Fibroblast of villous mesenchyme (primary cell): ENCODE measurements around the gene BBS4. TPM values are rescaled to one million over a fixed set of nuclear protein-coding genes. Genes with fewer than 3 reads are reported as not detected.
"Not testable (repeated sequence)": the region's sequence is repeated elsewhere in the genome, so short reads cannot be mapped to it uniquely, and the experiment has no call there.

ENCODE experiments used
- DNase-seq: peaks from one replicate; pipeline ENCODE4 v3.0.0-alpha.2; 2010; ENCODE audit warnings: low read depth
- H3K4me3 ChIP-seq: 2 replicates; pipeline ENCODE4 v1.5.1; 2011; ENCODE audit warnings: low read depth, mild to moderate bottlenecking, low read length
- total RNA-seq: library from RNA; depleted of rRNA; stranded (reverse); fragments of >200 nt; gene quantifications from 2 replicates; pipeline ENCODE4 v1.2.3, GENCODE V29; 2012
- TF ChIP-seq, protein P1 (sequence below): IDR thresholded peaks from 2 replicates; pipeline ENCODE4 v1.5.1; 2012; ENCODE audit warnings: low read depth, mild to moderate bottlenecking, low read length; ENCODE audit not compliant: insufficient read depth

BBS4 gene
- total RNA-seq, 1 donor = 19.4 TPM

DNA sequence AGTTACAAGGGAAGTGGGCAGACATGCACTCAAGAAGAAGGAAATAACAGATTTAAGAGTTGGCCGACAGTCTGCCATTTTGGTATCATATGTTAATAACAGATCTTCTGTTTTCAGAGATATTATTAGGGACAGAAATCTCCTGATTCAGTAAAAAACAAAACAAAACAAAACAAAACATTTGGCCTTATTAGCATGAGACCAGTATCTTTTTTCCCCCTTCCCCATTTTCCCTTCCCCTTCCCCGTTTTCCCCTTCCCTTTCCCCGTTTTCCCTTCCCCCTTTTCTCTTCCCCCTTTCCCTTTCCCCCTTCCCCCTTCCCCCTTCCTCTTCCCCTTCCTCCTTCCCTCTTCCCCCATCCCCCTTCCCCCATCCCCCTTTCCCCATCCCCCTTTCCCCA lies 39.4 kb downstream of the BBS4 start:
- TF ChIP-seq, protein P1, sequence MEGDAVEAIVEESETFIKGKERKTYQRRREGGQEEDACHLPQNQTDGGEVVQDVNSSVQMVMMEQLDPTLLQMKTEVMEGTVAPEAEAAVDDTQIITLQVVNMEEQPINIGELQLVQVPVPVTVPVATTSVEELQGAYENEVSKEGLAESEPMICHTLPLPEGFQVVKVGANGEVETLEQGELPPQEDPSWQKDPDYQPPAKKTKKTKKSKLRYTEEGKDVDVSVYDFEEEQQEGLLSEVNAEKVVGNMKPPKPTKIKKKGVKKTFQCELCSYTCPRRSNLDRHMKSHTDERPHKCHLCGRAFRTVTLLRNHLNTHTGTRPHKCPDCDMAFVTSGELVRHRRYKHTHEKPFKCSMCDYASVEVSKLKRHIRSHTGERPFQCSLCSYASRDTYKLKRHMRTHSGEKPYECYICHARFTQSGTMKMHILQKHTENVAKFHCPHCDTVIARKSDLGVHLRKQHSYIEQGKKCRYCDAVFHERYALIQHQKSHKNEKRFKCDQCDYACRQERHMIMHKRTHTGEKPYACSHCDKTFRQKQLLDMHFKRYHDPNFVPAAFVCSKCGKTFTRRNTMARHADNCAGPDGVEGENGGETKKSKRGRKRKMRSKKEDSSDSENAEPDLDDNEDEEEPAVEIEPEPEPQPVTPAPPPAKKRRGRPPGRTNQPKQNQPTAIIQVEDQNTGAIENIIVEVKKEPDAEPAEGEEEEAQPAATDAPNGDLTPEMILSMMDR = no peak
- H3K4me3 ChIP-seq = no peak overlapping the region
- DNase-seq = no peak

- not testable (repeated sequence) for H3K4me3 ChIP-seq, DNase-seq
Measured at GRCh38 chr15:72725851-72726250, 39.8 kb downstream of the BBS4 start.

- no peak for DNase-seq
- TF ChIP-seq, protein P1 = no peak
- H3K4me3 ChIP-seq = no peak overlapping the region
Measured at GRCh38 chr15:72727154-72727553, 41.1 kb downstream of the BBS4 start.

GRCh38 chr15:72728249-72728648 lies 42.2 kb downstream of the BBS4 start:
- H3K4me3 ChIP-seq, DNase-seq: not testable (repeated sequence)

- TF ChIP-seq, protein P1 = no peak
- no peak for DNase-seq
- H3K4me3 ChIP-seq = no peak overlapping the region
Measured at GRCh38 chr15:72728821-72729220, 42.8 kb downstream of the BBS4 start.

DNA sequence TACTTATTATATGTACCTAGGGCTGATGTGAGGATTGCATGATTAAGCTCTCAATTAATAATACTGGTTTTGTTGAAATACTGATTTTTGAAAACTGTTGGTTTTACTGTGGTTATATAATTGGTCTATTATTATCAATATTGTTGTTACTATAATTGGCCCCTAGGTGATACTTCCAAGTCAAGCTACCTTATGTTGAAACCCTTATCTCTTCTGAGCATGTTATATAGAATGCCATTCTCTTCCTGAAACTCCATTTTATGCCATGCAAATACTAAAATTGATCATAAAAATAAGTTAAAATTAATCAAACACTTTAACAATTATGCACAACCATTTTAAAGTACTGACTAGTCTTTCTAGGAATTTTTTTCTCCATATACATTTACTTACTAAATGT lies 46.1 kb downstream of the BBS4 start:
- TF ChIP-seq, protein P1 = no peak
- DNase-seq = no peak
- H3K4me3 ChIP-seq = no peak overlapping the region

DNA sequence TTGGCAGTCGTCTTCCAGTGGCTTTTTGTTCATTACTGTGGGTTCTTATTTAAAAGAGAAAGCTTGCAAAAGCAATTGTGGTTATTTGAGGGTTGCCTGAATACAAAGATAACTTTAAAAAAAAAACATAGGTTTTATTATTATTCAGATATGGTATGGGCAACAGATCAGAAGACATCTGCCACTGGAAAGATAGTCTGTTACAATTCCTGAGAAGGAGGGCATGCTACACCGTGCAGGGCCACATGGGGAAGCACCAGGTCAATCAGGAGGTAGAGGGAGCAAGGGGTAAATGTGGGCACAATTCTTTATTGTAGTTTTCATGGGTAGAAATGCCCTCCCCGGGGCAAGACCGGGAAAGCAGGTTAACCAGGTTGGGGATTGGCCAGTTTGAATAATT lies 46.5 kb downstream of the BBS4 start:
- DNase-seq = no peak
- no peak overlapping the region for H3K4me3 ChIP-seq
- TF ChIP-seq, protein P1 = no peak

GRCh38 chr15:72733941-72734738 lies 48.1 kb downstream of the BBS4 start:
- no peak overlapping the region for H3K4me3 ChIP-seq
- DNase-seq = peak; percentile 38
- TF ChIP-seq, protein P1 = no peak
